ENCODE results near the gene SMS. TPM values are rescaled to one million over a fixed set of nuclear protein-coding genes. Genes with fewer than 3 reads are reported as not detected.

Gene SMS
- polyA plus RNA-seq, 12 donors = 58.8 to 91.6 (median 82.1) TPM; not detected in 1

DNA sequence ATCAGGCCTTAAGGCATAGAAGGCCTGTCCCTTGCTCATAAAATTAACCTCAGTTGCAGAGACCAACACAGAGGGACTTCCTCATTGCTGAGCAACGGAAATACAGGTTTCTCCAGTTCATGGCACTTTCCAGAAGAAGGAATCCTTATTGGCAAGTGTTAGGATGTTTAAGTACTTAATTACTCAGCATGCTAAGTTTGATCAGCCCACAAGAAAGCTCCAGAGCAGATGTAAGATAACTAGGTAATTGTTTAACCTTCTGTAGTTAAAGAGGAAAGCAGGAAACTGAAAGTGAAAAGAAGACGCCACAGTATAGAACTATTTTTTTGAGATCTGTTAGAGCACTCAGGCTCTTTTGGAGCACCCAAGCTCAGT, 33.5 kb downstream of the SMS start:
- DNase-seq = no peak

DNA sequence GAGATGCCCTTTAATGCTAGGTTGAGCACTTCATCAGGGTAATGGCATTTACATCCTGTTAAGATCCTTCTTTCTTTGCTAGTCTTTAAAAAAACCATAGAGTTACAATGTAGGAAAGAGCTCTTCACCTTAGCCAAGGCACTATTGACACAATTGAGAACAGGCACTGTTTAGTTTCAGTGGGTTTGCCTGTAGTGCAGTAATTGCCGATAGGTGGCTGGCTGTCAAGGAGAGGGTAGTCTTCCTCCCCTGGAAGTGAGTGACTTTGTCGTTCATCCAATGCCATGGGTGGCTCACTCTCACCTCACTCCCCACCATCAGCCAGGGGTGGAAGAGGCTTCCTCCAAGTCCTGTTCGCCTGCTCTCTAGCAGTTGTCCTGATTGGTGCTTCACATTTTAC, 34.7 kb downstream of the SMS start:
- DNase-seq = no peak

DNA sequence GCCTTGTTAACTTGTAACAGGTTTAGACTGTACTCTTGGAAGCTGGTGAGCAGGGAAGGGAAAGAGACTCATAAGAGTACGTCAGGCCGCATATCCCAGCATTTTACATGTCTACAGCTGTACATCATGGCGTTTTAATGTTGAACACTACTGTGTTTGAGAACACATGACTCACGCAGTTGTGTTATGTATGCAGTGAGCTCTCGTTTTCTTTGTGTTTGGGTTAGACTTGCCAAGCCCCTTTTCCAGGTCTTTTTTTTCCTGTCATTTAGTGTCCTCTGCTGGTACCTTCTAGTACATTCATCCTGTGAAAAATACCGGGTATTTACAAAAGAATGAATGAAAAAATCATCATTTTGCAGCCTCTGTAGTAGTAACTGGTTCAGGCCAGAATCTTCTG, 35.3 kb downstream of the SMS start:
- no peak for DNase-seq

DNA sequence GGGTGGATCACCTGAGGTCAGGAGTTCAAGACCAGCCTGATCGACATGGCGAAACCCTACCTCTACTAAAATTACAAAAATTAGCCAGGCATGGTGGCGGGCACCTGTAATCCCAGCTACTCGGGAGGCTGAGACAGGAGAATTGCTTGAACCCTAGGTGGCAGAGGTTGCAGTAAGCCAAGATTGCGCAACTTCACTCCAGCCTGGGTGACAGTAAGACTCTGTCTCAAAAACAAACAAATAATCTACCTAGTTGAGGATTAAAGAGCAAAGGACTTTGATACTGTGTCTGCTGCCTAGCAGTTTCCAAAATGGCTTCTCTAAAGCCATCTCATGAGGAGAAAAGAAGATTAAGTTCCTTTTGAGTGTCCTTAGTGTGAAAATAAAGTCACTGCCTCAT, 37.8 kb downstream of the SMS start:
- no peak for DNase-seq

DNA sequence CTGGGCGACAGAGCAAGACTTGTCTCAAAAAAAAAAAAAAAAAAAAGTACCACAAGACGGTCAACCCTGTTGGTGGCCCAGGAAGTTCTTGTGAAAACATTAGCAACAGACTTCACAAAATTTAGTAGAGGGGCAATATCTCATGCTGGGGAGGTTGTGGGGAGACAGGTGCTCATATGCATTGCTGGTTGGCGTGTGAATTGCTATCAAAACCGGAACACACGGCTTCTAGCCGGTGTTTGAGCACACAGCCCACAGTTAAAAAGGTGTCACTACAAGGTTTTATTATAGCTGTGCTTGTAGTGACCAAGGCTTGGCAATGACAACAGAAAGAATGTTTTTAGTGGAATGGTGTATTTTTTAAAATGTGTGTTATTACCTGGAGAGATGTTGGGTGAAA, 41.8 kb downstream of the SMS start:
- no peak for DNase-seq

DNA sequence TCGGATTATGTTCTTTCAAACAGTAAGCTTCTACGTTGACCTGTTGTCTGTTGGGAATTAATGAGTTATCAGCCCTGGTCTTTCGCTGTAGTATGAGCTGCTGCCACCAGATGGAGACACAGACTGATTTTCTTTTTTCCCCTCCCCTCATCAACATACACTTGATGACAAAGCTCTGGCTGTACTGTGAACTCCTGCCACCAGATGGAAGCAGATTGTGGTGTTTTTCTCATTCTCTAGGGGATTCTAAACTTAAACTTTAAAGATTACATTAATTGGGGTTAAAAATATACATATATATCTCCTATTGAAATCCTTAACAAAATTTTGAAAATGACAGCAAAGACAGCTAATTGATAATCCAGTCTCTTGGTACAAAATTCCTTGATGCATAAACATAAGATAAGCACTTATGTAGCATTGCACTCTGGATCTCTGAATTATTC, 44.8 kb downstream of the SMS start:
- DNase-seq = peak; percentile 82

DNA sequence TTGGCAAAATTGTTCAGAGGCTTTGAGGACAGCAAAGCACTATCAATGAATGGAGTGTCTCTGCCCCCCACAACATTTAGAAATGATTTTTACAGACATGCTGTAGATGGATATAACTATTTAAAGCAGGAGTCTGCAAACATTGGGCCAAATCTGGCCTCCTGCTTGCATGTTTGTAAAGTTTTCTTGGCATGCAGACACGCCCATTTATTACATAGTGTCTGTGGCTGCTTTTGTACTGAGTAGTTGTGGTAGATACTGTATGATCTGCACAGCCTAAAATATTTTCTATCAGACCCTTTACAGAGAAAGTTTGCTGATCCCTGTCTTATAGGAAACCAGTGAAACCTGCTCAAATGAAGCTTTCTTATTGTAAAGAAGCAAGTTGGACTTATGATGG, 46.1 kb downstream of the SMS start:
- no peak for DNase-seq

DNA sequence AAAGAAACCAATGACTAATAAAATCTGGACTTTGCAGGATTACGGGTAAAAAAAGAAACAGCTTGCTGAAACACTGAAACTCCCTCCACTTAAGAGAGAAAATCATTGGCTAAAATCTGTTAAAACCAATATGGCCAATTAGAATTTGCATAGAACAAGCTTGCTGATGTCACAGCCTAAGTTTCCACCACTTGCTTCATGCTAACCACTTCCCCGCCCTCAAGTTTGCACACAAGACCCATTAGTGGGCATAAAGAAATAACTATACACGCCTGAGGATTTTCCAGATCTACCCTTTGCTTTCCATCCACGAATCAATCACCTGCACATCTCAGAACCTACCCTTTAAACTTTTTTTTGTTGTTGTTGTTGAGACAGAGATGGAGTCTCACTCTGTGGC, 48.9 kb downstream of the SMS start:
- DNase-seq = no peak

DNA sequence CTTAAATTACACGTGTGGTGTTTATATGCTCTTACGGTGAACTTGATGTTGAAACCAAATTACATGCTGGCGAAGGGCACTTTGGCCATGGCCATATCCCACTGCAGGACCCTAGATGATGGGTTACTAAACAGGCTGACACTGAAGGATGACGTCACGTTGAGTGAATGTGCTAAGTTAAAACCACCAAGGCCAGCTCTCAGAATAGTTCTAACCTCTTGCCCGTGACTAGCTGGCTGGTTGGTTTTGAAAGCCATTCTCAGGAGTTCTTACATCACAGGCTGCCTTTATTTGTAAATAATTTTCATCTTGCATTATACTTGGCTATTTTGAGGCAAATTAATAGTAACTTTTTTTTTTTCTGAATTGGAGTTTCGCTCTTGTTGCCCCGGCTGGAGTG, 50.3 kb downstream of the SMS start:
- DNase-seq = no peak

DNA sequence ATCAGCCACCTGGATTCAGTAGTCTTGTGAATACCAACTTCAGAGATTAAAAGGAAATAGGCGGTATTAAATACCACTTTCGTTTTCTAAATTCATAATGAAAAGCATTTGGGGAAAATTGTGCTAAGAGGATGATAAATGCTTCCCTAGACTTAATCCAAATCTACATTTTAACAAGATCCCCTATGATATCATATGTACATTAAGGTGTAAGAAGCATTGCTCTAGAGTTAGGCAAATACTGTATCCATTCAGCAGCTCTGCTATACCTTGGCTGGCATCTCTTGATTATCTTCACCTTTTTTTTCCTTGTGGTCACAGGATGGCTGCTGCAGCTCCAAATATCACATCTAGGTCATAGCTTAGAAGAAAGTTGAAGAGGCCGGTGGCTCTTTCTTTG, 51.0 kb downstream of the SMS start:
- DNase-seq = no peak

DNA sequence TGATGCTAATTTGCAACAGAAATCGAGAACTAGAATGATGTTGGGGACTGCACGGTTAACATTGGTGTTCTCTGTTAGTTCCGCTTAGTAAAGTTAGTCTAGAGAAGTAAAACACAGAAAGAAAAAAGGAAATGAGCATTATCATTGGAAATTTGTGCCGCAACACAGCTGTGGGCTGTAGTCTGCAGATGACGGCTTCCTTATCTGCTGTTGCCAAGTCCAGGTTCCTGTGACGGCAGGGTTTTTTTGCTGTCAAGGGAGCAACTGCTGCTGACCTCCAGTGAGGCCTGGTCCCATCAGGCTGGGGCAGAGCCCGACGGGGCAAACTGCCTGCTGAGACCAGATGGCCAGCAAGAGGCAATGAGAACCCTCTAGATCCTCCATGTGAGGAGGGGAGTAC, 52.8 kb downstream of the SMS start:
- DNase-seq = no peak

DNA sequence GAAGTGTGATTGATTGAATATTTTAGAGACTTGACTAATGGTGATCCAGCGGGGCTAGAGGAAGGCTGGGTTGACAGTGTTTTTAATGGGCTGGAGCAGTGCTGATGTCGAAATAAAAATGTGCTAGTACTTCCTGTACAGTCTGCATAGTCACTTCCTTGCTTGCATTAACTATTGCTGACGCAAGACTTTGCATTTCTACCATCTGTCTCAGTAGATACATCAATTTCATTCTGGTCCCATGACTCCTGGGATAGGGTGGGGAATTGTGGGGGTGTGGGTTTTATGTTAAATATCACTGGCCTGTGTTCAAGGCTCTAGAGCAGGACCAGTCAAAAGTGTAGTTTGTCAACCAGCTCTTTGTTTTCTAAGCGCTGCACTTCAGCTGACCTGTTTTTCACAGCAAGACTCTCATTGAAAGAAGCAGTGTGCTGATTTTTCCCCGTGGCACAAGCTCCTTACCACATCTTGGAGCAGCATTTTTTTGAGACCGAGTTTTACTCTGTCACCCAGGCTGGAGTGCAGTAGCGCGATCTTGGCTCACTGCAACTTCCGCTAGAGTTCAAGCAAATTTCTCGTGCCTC, 56.5 kb downstream of the SMS start:
- DNase-seq = no peak

DNA sequence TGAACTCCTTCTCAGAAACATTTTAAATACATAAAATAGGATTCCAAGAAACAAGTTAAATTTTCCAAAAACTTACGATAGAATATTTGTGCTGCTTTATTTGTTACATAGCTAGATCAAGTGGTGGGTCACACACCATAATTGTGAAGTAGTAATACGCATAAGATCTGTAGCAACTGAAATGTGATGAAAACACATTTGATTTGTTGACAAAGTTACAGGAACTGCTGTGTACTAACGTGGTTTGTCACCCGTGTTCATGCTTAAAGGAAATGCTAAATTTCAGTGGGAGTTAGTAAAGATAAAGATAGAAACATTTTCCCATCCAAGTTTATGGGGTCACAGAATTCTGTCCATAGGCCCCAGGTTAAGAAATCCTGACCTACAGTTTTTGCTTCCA, 57.5 kb downstream of the SMS start:
- DNase-seq = no peak

DNA sequence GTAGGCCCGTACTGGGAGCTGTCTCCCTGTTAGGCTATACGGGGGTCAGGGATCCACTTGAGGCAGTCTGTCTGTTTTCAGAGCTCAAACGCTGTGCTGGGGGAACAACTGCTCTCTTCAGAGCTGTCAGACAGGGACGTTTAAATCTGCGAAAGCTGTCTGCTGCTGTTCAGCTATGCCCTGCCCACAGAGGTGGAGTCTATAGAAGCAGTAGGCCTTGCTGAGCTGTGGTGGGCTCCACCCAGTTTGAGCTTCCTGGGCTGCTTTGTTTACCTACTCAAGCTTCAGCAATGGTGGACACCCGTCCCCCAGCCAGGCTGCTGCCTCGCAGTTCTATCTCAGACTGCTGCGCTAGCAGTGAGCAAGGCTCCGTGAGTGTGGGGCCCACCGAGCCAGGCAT, 64.4 kb downstream of the SMS start:
- no peak for DNase-seq

DNA sequence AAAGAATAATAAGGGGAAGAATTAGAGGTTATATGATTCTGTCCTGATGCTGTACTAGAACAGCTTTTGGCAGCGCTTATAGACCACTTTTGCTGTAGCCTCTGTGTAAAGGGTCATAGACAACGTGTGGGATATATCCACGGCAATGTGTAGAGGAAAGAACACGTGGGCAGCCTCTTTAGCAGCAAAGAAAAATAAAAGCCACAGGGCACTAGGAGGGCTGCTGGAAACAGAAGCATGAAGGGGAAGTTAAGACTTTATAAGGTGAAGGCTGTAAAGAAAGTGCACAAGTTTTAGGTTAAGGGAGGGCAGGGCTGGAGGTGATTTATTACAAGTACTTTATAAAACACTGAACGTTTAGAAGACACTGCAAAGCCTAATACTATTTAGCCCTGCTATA, 71.5 kb downstream of the SMS start:
- DNase-seq = no peak

DNA sequence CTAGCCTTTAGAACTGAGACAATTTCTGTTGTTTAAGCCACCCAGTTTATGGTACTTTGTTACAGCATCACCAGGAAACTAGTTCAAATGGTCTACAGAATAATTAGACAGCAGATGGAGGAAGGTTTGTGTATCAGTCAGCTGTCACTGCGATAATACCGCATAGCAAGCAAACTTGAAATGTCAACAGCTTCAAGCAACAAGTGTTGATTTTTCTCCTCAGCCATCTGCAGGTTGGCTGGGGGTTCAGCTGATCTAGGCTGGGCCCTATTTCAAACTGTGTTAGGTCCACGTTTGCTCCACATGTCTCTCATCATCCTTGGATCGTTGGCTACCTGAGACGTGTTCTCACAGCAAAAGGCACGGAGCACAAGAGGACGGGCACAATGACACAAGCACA, 72.4 kb downstream of the SMS start:
- DNase-seq = no peak

DNA sequence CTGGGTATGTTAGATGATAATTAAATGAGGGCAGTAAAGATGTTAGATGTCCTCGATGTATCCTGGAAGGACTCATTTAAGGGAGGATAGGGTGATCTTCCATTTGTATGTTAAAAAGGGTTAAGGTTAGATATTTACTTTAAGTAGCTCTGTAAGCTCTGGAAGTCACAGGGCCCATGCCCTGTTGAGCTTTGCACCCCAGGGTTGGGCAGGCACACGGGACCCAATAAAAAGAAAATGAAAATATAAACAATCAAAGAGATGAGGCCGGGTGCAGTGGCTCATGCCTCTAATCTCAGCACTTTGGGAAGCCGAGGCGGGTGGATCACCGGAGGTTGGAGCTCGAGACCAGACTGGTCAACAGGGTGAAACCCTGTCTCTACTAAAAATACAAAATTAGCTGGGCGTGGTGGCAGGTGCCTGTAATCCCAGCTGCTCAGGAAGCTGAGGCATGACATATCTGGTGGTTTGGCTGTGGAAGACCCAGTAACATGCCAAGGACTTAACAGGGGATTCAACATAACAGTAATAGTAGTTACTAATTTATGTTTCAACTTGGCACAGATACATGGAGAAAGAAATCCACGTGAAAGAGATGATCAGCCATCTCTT, 74.7 kb downstream of the SMS start:
- DNase-seq = no peak

DNA sequence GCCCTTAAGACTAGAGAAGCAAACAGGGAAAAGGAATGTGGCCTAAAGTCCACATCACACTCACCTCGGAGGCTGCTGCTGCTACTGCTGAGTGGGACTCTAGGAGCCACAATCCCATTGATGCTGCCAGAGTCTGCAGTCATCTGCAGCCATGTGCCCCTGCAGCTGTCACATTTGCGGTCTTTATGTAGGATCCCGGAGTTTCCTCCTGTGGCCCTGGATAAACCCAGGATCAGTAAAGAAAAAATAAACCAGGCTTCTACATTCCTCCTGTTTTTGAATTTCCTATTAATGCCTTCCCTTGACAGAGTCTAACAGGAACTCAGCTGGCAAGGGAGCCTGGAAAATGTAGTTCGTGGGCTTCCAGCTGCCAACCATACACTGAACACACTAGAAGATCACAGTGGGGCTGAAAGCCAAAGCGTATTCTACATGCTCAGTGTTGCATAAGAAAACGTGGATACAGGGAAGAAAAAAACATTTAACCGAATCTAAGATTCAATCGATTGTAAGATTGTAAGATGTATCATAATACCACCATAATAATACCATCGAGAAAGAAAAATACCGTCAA, 81.3 kb downstream of the SMS start:
- DNase-seq = peak; percentile 43

DNA sequence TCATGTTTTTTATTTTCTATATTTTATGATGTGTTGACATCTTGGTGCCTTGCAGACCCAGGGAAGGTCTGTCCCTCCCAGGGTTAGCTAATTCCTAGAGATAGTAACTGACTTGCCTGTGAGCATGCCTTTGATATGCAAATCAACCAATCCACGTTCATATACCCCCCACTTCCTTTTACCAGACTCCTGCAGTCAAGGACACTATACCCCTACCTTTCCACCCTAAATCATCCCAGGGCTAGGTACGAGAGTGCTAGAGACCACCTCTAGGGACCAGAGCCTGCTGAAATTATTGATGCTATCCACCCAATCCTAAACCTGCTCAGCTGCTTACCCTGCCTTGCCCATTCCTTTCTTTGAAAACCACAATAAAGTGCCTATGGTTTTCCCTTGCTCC, 84.1 kb downstream of the SMS start:
- no peak for DNase-seq

DNA sequence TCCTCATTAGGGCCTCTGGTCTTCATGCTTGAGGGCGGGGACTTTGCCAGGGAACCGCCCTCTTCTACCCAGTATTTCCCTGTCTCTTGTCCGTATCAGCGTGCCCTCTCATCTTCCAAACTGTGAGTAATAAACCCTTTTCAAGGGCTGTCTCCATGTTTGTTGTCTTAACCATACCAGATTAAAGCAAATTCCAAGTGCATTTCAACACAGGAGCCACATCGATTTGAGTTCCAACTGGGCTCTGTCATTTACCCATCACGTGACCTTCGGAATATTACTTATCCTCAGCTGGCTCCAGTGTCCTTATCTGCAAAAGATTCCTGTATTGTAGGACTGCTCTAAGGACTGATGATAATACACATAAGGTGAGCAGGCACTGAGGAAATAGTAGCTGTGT, 85.2 kb downstream of the SMS start:
- no peak for DNase-seq

DNA sequence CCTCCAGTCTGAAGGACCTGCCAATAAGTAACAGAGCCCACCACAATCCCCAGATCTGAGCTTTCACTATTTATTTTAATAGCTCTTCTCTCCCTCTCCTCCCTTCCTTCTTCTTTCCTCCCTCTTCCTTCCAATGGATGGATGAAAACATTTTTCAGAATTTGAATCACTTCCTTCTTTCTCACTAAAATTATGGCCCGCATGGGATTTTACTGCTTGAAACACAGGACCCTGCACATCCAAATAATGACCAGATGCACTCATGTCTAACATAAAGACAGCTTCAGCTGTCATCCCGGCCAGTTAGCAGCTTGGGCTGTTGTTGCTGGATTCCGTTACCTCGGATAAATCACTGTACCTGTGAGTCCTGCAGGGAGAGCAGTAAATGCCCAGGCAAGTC, 86.2 kb downstream of the SMS start:
- DNase-seq = no peak

DNA sequence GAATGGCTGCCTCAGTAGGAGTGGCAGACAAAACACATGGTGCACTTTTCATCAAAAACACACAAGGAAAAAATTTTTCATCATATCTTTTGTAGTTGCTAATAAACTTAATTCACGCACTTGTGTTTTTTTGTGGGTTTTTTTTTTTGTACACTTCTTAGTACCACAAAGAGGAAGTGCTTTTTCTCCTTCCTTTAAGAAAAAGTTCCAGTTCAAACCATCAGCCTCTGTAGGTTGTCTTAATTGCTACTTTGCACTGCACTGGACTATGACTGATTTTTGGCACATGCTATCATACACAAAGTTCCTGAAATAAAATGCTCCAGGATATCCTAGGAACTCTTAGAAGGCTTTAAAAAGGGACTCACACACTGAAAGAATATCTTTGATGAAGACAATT, 91.6 kb downstream of the SMS start, which contains the start of gene PHEX:
Gene PHEX, plus strand, starts transcription at position 242 of the 400 bp plus-strand sequence. CDS start 681 bp downstream, outside the sequence.
- no peak for DNase-seq

DNA sequence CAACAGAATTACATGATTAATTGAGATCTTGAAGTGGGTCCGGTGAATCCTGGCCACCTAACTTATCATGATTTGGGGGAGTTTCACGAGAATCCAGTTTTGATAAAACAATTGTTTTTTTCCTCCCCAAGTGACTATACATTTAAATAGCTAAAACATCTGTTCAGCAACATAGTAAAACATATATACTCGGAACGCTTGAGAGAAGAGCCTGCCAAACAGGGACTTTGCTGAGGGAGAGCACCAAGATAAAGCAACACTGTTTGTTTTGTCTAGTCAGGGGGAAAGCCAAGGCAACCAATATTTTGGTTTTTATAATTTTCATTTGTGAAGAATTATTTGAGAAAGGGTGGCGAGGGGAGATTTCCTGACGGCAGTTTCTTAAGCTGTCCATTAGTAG, 92.0 kb downstream of the SMS start:
- no peak for DNase-seq

DNA sequence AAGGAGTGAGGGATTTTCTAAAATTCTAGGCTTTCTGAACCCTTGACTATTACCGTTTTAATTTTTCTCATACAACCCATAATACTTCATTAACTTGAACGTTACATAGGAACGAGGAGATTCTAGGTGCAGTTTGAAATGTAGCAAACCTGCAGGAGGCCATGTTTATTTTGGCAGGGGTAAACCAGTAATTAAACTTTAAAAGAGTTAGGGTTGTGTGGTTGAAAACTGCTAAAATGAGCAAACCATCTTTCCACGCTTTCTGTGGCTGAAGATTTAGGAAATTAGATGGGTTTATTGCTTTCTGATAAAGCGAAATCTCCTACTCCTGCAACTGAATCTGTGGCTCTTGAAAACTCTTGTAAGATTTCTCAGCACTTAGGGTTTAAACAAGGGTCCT, 93.3 kb downstream of the SMS start:
- no peak for DNase-seq

All from muscle of arm (tissue), 12 donors.